Stimulated activated memory B cell treated with anti-CD40 and anti-IgM and Interleukin-4, amounts not matched to agents 10 μg/mL and 1 μg/mL and 100 μg/mL, for 72 hours (primary cell): ENCODE results near the gene ZSWIM1.
"Not testable (repeated sequence)": the region's sequence is repeated elsewhere in the genome, so short reads cannot be mapped to it uniquely, and the experiment has no call there.

ENCODE experiments used
- ATAC-seq: fragments of 150-1000 bp; cut with Tn5 transposase; 2 replicates; pipeline ENCODE4 v1.10.0; 2021
- H3K27ac Mint-ChIP-seq: one replicate; pipeline ENCODE4 v1.8.0; 2022; ENCODE audit warnings: mild to moderate bottlenecking, mixed read lengths
- H3K27me3 Mint-ChIP-seq: one replicate; pipeline ENCODE4 v1.8.0; 2022; ENCODE audit warnings: mixed read lengths
- H3K36me3 Mint-ChIP-seq: one replicate; pipeline ENCODE4 v1.8.0; 2022; ENCODE audit warnings: mixed read lengths
- H3K4me1 Mint-ChIP-seq: one replicate; pipeline ENCODE4 v1.8.0; 2022; ENCODE audit warnings: mixed read lengths
- H3K4me3 Mint-ChIP-seq: one replicate; pipeline ENCODE4 v1.8.0; 2022; ENCODE audit warnings: mild to moderate bottlenecking, moderate library complexity, mixed read lengths
- H3K9me3 Mint-ChIP-seq: one replicate; pipeline ENCODE4 v1.8.0; 2022; ENCODE audit warnings: mixed read lengths

The ZSWIM1 gene

DNA sequence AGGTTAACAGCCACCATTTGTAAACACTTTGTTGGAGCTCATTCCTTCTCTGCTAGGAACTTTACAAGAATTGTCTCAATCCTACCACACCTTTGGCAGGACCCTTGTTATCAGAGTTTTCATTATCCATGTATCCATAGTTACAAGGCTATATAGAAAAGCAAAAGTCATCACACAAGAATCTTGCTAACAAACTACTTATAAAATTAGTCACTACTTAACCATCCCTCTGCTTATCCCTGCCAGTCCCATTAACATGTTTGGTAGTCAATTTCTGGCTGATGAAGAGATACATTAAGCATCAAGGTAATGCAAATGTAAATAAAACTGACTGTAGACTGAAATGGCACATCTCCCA lies 13.2 kb upstream of the ZSWIM1 start:
- H3K9me3 Mint-ChIP-seq: no peaks in the 10 kb centered on the region
- peaks cover 11% of the 10 kb centered on the region for H3K36me3 Mint-ChIP-seq
- no peak overlapping the region for H3K4me3 Mint-ChIP-seq
- no peak overlapping the region for H3K27ac Mint-ChIP-seq
- no peaks in the 10 kb centered on the region for H3K4me1 Mint-ChIP-seq
- no peaks in the 10 kb centered on the region for H3K27me3 Mint-ChIP-seq
- ATAC-seq: no peak

DNA sequence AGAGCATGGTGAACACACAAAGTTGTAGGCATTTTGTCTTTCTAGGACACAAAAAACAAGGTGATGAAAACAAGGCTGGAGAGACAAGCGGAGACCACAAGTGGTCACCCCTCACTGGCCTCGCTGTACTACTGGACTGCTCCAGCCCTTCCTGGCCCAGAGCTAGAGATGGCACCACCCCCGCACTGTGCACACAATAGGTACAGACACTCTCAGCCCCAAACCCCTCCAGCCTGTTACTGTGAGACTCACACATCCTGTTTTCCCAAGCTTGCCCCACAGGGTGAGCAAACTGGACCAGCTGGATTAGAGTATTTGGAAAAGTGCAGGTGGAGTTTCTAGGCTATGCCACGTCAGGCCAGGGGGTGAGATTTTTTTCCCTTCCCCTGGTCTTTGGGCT lies 8.4 kb upstream of the ZSWIM1 start:
- peaks cover 6% of the 10 kb centered on the region for H3K36me3 Mint-ChIP-seq
- H3K4me3 Mint-ChIP-seq: no peak overlapping the region
- no peak overlapping the region for H3K27ac Mint-ChIP-seq
- no peak for ATAC-seq
- H3K9me3 Mint-ChIP-seq: no peaks in the 10 kb centered on the region
- no peaks in the 10 kb centered on the region for H3K27me3 Mint-ChIP-seq
- no peaks in the 10 kb centered on the region for H3K4me1 Mint-ChIP-seq

DNA sequence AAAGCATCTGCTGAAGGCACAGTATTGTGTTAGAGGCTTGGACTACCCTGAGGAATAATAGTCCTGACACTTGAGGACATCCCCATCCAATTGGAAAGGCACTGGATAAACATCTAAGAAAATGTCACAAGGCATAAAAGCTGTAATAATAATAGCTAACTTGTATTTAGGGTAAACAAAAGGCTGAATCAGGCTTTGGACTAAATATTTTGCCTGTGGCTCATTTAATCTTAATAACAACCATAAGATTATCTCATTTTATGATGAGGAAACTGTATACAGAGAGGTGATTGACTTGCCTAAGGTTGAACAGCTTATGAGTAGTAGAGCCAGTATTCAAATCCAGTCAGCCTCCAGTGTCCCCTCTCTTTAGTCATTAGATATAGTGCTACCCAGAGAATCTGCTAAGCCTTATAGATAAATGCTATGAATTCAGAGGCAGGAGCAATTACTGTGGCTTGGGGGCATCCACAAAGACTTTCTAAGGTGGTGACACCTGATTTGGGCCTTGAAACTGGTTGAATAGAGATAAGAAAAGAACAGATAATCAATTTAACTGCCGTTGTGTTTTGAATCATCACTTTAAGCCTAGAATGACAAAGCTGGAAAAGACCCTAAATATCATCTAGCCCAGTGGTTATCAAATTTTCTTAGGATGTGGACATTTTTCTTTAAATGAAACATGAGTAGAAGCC lies 7.5 kb upstream of the ZSWIM1 start:
- Mint-ChIP-seq H3K9me3 (no peaks in the 10 kb centered on the region), H3K36me3 (peaks cover 6% of the 10 kb centered on the region), H3K27me3 (no peaks in the 10 kb centered on the region), H3K27ac (no peak overlapping the region), H3K4me3 (no peak overlapping the region), H3K4me1 (no peaks in the 10 kb centered on the region)
- no peak for ATAC-seq

DNA sequence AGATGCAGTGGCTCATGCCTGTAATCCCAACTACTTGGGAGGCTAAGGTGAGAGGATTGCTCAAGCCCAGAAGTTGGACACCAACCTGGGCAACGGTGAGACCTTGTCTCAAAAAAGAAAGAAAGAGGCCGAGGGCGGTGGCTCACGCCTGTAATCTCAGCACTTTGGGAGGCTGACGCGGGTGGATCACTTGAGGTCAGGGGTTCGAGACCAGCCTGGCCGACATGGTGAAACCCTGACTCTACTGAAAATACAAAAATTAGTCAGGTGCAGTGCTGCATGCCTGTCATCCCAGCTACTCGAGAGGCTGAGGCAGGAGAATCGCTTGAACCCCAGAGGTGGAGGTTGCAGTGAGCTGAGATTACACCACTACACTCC lies 6.9 kb upstream of the ZSWIM1 start:
- H3K4me3 Mint-ChIP-seq, H3K27ac Mint-ChIP-seq, H3K4me1 Mint-ChIP-seq, H3K9me3 Mint-ChIP-seq, H3K27me3 Mint-ChIP-seq, H3K36me3 Mint-ChIP-seq, ATAC-seq: not testable (repeated sequence)

DNA sequence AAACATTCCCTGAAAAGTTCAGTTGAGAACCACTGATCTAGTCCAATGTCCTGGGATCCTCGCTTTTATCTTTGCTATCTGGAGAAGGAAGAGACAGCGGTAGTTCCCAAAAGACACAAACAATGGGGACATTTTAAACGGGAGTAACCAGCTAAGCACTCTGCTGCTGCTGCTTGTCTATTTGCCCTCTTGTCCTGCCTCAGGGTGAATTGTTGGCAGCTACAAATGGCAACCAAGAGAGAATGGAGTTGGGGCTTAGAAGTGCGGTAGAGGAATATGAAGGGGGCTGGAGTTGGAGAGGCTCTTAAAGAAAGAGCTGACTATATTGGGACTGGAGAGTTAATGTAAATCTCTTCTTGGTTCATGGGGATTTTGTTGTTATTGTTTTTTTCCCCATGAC lies 6.5 kb upstream of the ZSWIM1 start:
- ATAC-seq: no peak
- H3K36me3 Mint-ChIP-seq: peaks cover 6% of the 10 kb centered on the region
- no peak overlapping the region for H3K4me3 Mint-ChIP-seq
- no peaks in the 10 kb centered on the region for H3K9me3 Mint-ChIP-seq
- H3K27me3 Mint-ChIP-seq: no peaks in the 10 kb centered on the region
- no peak overlapping the region for H3K27ac Mint-ChIP-seq
- H3K4me1 Mint-ChIP-seq: no peaks in the 10 kb centered on the region

DNA sequence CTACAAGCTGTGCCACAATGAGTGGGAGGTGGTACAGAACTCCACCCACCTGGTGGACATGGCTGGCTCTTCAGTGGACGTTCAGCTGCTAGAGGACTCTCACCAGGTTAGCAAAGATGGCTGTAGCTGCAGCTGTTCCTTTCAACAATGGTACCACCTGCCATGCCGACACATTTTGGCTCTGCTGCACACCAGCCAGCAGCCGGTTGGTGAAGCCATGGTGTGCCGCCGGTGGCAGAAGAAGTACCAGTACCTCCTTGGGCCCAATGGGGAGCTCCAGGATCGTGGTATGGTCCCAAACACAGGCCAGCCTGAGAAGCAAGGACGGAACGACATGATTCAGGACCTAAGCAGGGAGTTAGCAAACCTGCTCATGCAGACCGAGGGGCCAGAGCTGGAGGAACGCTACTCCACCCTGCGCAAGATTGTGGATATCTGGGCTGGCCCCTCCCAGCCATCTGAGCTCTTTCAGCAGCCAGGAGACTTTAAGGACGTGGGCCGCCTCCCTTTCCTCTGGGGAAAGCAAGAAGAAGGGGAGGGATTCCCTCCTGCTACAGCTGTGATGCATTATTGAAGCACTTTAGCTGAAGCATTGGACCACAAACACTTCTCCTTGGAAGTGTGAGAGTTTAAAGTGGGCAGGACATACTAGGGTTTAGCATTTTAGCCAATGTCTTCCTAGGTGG lies 2.8 kb upstream of the ZSWIM1 start:
- Mint-ChIP-seq H3K27me3 (no peaks in the 10 kb centered on the region), H3K4me1 (peaks cover 25% of the 10 kb centered on the region), H3K36me3 (peaks cover 10% of the 10 kb centered on the region), H3K27ac (no peak overlapping the region), H3K4me3 (no peak overlapping the region), H3K9me3 (no peaks in the 10 kb centered on the region)
- no peak for ATAC-seq

DNA sequence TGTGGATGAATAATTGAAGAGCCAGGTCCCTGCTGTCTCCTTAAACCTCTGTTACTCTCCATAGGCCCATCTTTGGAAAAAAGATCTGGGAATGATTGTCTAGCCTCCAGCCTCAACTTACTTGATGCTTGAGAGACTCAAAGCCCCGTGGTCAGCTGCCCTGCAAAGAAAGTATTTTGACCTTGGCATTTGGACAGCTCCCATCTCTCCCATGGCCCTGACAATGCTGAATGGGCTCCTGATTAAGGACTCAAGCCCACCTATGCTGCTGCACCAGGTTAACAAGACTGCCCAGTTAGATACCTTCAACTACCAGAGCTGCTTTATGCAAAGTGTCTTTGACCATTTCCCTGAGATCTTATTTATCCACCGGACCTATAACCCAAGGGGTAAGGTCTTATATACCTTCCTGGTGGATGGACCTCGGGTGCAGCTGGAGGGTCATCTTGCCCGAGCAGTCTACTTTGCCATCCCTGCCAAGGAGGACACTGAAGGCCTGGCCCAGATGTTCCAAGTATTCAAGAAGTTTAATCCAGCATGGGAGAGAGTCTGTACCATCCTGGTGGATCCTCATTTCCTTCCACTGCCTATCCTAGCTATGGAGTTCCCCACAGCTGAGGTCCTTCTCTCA lies 1.6 kb downstream of the ZSWIM1 start:
- Mint-ChIP-seq H3K4me3 (peak overlapping the region; percentile 59), H3K27ac (peak overlapping the region; percentile 83), H3K27me3 (no peaks in the 10 kb centered on the region), H3K4me1 (peaks cover 52% of the 10 kb centered on the region), H3K9me3 (no peaks in the 10 kb centered on the region), H3K36me3 (peaks cover 27% of the 10 kb centered on the region)
- ATAC-seq: no peak

DNA sequence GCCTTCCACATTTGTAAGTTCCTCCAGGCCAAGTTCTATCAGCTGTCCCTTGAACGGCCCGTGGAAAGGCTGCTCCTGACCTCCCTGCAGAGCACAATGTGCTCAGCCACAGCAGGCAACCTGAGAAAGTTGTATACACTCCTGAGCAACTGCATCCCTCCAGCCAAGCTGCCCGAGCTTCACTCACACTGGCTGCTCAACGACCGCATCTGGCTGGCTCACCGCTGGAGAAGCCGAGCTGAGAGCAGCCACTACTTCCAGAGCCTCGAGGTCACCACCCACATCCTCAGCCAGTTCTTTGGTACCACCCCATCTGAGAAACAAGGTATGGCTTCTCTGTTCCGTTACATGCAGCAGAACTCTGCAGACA lies 2.1 kb downstream of the ZSWIM1 start:
- peaks cover 27% of the 10 kb centered on the region for H3K36me3 Mint-ChIP-seq
- no peak overlapping the region for H3K4me3 Mint-ChIP-seq
- H3K27ac Mint-ChIP-seq: peak overlapping the region; percentile 31
- peaks cover 52% of the 10 kb centered on the region for H3K4me1 Mint-ChIP-seq
- H3K27me3 Mint-ChIP-seq: no peaks in the 10 kb centered on the region
- ATAC-seq: no peak
- no peaks in the 10 kb centered on the region for H3K9me3 Mint-ChIP-seq

DNA sequence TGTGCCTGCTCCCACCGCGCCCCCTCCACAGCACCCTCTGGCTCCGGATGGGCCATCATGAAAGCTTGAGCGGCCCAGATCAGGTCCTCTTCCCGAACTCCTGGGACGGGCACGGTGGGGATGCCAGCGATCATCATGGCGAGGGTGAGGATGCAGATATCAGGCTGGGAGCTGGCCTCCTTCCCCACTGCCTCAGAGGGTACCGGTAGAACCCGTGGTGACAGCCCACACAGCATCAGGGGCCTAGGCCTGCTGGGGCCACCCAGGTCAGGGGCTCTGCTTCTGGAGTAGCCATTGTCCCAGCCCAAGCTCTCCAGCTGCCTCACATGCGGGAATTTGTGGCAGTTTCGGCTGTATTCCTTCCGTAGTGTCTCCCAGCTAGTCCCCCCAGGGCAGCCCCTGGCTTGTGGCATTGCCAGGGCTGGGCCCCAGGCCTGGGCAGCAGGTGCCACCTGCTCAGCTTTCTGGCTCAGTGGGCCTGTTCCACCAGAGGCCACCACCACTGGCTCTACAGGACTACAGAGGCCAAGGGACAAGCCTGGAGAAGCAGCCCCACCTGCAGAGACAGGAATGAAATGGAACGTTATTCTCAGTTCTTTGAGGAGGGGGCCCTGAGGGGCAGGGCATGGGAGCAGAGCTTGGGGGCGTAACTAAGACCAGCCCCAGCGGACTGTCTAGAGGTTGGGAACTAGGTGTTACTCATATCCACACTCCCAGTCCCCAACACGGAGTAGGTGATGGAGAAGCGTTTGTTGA lies 5.7 kb downstream of the ZSWIM1 start:
- H3K36me3 Mint-ChIP-seq: peaks cover 27% of the 10 kb centered on the region
- ATAC-seq: no peak
- peaks cover 66% of the 10 kb centered on the region for H3K4me1 Mint-ChIP-seq
- no peaks in the 10 kb centered on the region for H3K27me3 Mint-ChIP-seq
- H3K27ac Mint-ChIP-seq: no peak overlapping the region
- no peaks in the 10 kb centered on the region for H3K9me3 Mint-ChIP-seq
- no peak overlapping the region for H3K4me3 Mint-ChIP-seq

DNA sequence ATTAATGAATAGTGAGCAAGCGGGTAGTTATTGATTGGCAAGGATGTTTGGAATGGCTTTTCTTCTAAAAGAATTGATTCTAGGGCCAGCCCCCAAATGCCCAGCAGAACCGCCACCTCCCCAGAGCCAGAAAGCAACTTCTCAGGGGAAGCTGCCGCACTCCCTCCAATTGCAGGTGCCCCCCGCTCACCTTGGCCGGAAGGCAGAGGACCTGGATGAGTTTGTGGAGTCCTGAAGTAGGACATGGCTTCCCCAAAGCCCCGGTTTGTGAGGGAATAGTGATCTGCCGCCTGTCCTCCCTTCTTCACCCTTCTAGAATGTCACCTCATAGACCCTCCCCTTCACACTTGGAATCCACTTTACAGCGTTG lies 6.3 kb downstream of the ZSWIM1 start, which contains the start of gene SPATA25:
SPATA25 (minus strand) TSS at position 277 of the 370 bp plus-strand sequence; CDS start at position 245, 32 bp downstream.
- H3K4me3 Mint-ChIP-seq: no peak within 1 kb of the TSS
- H3K9me3 Mint-ChIP-seq: no peaks in the 10 kb centered on the region
- no peaks in the 10 kb centered on the region for H3K27me3 Mint-ChIP-seq
- H3K36me3 Mint-ChIP-seq: peaks cover 26% of the 10 kb centered on the region
- peaks cover 66% of the 10 kb centered on the region for H3K4me1 Mint-ChIP-seq
- no peak within 1 kb of the TSS for H3K27ac Mint-ChIP-seq
- no peak for ATAC-seq

DNA sequence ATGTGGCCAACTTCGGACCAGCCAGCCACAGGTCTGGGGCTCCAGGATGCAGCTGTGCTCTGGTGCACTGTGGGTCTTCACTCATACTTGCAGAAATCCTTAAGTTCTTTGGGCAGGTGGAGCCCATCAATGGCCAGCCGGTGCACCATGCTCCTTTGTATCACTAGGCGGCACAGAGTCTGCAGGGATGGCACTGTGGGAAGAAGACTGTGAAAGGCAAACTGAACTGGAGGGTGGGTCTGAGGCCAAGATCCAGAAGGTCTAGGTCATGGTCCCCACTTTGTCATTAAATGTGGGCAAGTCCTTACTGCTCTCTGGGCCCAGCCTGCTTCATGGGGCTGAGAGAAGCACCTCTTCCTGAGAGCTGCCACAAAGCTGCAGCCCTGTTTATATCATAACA lies 7.7 kb downstream of the ZSWIM1 start:
- H3K4me1 Mint-ChIP-seq: peaks cover 66% of the 10 kb centered on the region
- peaks cover 13% of the 10 kb centered on the region for H3K36me3 Mint-ChIP-seq
- H3K27me3 Mint-ChIP-seq: no peaks in the 10 kb centered on the region
- no peaks in the 10 kb centered on the region for H3K9me3 Mint-ChIP-seq
- H3K4me3 Mint-ChIP-seq: no peak overlapping the region
- no peak for ATAC-seq
- peak overlapping the region; percentile 88 for H3K27ac Mint-ChIP-seq

DNA sequence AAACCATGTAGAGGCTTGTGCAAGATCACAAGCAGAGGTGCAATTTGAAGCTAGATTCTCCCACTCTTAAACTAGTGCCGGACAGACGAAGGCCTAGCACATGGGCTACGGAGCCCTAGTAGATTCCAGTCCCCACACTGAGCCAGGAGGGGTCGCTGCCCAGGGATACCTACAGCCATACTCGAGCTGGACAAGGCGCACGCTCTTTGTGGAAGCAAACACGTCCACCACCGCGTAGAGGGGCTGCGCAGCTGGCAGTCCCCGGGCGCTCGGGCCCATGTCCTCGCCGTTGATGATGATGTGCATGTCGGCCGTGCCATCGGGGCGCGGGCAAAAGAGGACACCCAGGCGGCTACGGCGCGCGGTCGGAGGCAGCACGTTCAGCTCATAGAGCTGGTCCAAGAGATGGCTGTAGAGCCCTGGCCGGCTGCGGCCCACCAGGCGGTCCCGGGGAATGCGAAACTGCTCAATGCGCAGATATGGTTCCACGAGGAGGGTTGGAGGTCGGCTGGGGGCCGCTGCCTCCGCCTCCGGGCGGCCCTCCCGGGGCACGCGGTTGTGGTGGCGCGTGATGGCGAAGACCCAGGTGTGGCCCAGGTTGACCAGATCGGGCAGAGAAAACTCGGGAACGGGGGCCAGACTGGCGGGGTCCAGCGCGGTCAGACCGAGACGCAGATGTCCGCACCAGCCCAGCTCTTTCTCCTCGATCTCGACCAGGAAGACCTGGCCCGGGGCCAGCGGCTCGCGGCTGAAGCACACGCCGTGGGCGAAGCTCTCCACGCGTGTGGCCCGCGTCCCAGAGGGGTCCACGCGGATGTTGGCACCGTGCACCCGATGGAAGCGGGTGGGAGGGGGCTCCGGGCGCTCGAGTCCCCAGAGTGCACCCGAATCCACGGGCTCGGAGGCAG lies 9.3 kb downstream of the ZSWIM1 start:
- H3K9me3 Mint-ChIP-seq: no peaks in the 10 kb centered on the region
- peak overlapping the region; percentile 90 for H3K4me3 Mint-ChIP-seq
- ATAC-seq: peak; percentile 18
- H3K27me3 Mint-ChIP-seq: no peaks in the 10 kb centered on the region
- peak overlapping the region; percentile 88 for H3K27ac Mint-ChIP-seq
- H3K4me1 Mint-ChIP-seq: peaks cover 58% of the 10 kb centered on the region
- peaks cover 20% of the 10 kb centered on the region for H3K36me3 Mint-ChIP-seq

DNA sequence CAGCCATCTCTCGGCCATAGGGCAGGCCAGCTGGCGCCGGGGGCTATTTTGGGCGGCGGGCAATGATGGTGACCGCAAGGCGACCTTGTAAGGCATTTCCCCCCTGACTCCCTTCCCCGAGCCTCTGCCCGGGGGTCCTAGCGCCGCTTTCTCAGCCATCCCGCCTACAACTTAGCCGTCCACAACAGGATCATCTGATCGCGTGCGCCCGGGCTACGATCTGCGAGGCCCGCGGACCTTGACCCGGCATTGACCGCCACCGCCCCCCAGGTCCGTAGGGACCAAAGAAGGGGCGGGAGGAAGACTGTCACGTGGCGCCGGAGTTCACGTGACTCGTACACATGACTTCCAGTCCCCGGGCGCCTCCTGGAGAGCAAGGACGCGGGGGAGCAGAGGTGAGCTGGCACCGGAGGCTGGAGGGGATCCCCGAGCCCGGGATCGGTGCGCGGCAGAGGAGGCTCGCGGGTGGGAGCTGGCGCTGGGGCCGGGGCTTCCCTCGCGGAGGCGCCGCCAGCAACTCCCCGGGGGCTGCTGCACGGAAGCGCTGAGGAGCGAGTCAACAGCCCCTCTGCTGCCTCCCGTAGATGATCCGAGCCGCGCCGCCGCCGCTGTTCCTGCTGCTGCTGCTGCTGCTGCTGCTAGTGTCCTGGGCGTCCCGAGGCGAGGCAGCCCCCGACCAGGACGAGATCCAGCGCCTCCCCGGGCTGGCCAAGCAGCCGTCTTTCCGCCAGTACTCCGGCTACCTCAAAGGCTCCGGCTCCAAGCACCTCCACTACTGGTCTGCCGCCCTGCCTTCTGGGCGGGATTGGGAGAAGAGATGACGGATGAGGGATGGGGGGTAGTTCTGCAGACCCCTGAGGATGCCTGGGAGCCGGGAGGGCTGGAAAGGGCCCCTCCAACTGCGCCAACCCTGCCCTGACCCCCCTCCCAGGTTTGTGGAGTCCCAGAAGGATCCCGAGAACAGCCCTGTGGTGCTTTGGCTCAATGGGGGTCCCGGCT lies 10.3 kb downstream of the ZSWIM1 start, which contains the start of the genes CTSA and NEURL2:
CTSA (plus strand) TSS at position 351 of the 999 bp plus-strand sequence; CDS start at position 585, 234 bp downstream.
NEURL2 (minus strand) TSS at position 224 of the 999 bp plus-strand sequence; CDS start at position 7, 217 bp downstream.
- H3K27me3 Mint-ChIP-seq: no peaks in the 10 kb centered on the region

More for the DNA sequence above, 10.3 kb downstream of the ZSWIM1 start, which contains the start of the genes CTSA and NEURL2:
- ATAC-seq: peak; percentile 90
- Mint-ChIP-seq H3K4me1 (peaks cover 56% of the 10 kb centered on the region), H3K4me3 (peak within 1 kb of the TSS; percentile 90), H3K36me3 (peaks cover 20% of the 10 kb centered on the region), H3K27ac (peak within 1 kb of the TSS; percentile 88), H3K9me3 (no peaks in the 10 kb centered on the region)
